Right lobe of liver (tissue), 6 donors: ENCODE measurements around the gene KRTAP20-4. TPM values are rescaled to one million over a fixed set of nuclear protein-coding genes. Genes with fewer than 3 reads are reported as not detected.

ENCODE experiments used
- ATAC-seq, 4 donors: fragments of 200-7000 bp; cut with Tn5 transposase; one replicate each; pipeline ENCODE4 v1.9.1; 2020; ENCODE audit warnings: mild to moderate bottlenecking in 4 of 4, moderate library complexity in 4 of 4
- DNase-seq, 3 donors: peaks; one replicate each; pipeline ENCODE4 v3.0.0-alpha.2; 2020
- H3K27ac ChIP-seq, 3 donors: fragments of 200-600 bp; one replicate each; pipeline ENCODE4 v1.8.0; 2022
- H3K27me3 ChIP-seq, 2 donors: fragments of 200-600 bp; one replicate each; pipeline ENCODE4 v1.8.0; 2022
- H3K36me3 ChIP-seq, 4 donors: fragments of 200-600 bp; sonication (generic) in 1 of 4; one replicate each; pipeline versions ENCODE4 v1.5.1 to v1.8.0; 2017 to 2022; ENCODE audit warnings: control low read depth in 1 of 4
- H3K4me1 ChIP-seq, 4 donors: fragments of 200-600 bp; sonication (generic) in 1 of 4; one replicate each; pipeline versions ENCODE4 v1.5.1 to v1.8.0; 2017 to 2022; ENCODE audit warnings: control low read depth in 1 of 4
- H3K4me3 ChIP-seq, 3 donors: fragments of 200-600 bp; one replicate each; pipeline ENCODE4 v1.8.0; 2022
- H3K9me3 ChIP-seq, 4 donors: fragments of 200-600 bp; sonication (generic) in 1 of 4; one replicate each; pipeline versions ENCODE4 v1.5.1 to v1.8.0; 2017 to 2022; ENCODE audit warnings: control low read depth in 1 of 4
- CTCF ChIP-seq, 4 donors: fragments of 200-600 bp in 3 of 4; fragments of 450-650 bp in 1 of 4; IDR thresholded peaks; one replicate each; pipeline versions ENCODE4 v1.5.1 to v1.8.0; 2016 to 2022; ENCODE audit warnings: antibody characterized with exemption in 4 of 4, mild to moderate bottlenecking in 2 of 4
- POLR2A ChIP-seq: fragments of 450-650 bp; IDR thresholded peaks from one replicate; pipeline ENCODE4 v1.6.1; 2017; ENCODE audit warnings: antibody characterized with exemption, mild to moderate bottlenecking
- WGBS: methylation state at CpG from one replicate; pipeline ENCODE4 v1.1.6; 2018; ENCODE audit warnings: low coverage, low lambda C conversion rate; ENCODE audit not compliant: insufficient coverage; ENCODE audit errors: missing lambda C conversion rate; 5-methylcytosine and 5-hydroxymethylcytosine counted together
- intact Hi-C, 2 donors: fragments of 100-400 bp; cut with DNase I; formaldehyde crosslinking; loops; one replicate each; pipeline versions ENCODE4 v1.11.2 to v1.14.1; 2022
- total RNA-seq, 6 experiments: library from RNA; depleted of rRNA in 2 of 6; stranded (reverse); fragments of >200 nt in 2 of 6; fragmentation: NEBNext Ultra II Directional in 3 of 6; extraction: Animal tissue kit (Norgen Biotek cat#: 25700) in 3 of 6; gene quantifications; one replicate each; pipeline versions ENCODE4 v1.1.0 to v1.2.4, GENCODE V29; 2016 to 2023
- donor health status: DM: no; HTN: yes; CAD: no.
- donor health status: DM: no; HTN: no; CAD: no.
- donor health status: DM: no; HTN: no; CAD: no.
- donor health status: DM: no; HTN: yes; CAD: no.
- donor health status: DM: no; HTN: yes; CAD: no.

KRTAP20-4 gene
- total RNA-seq, 6 experiments from 2014 or later = not detected

GRCh38 chr21:30612132-30612531 lies 8.3 kb upstream of the KRTAP20-4 start:
- intact Hi-C loops = no loop called here
- Histone ChIP-seq H3K9me3 (no peaks in the 10 kb centered on the region), H3K27me3 (no peaks in the 10 kb centered on the region), H3K36me3 (no peaks in the 10 kb centered on the region), H3K4me1 (no peaks in the 10 kb centered on the region), H3K4me3 (no peak overlapping the region), H3K27ac (no peak overlapping the region)
- TF ChIP-seq CTCF (IDR thresholded peaks at IDR 0.05) (no peak), POLR2A (no peak)
- 42% methylated on average over 2 of the region's 2 CpGs for WGBS
- ATAC-seq = no peak
- no peak for DNase-seq

- Histone ChIP-seq H3K4me3 (no peak within 1 kb of the TSS), H3K9me3 (no peaks in the 10 kb centered on the region), H3K4me1 (no peaks in the 10 kb centered on the region), H3K36me3 (no peaks in the 10 kb centered on the region), H3K27me3 (no peaks in the 10 kb centered on the region), H3K27ac (no peak within 1 kb of the TSS)
- 23% methylated on average over 1 of the region's 2 CpGs for WGBS
- ATAC-seq (no peak), DNase-seq (no peak)
- TF ChIP-seq CTCF (IDR thresholded peaks at IDR 0.05) (no peak), POLR2A (no peak)
- intact Hi-C loops = no loop called here
Measured at GRCh38 chr21:30613836-30614235, 6.6 kb upstream of the KRTAP20-4 start, which contains the start of gene KRTAP6-1. TSS of gene KRTAP6-1 (minus strand) at chr21:30613930. CDS start at chr21:30613904, 26 bp downstream.

GRCh38 chr21:30615199-30615598 lies 5.2 kb upstream of the KRTAP20-4 start:
- Histone ChIP-seq H3K4me1 (no peaks in the 10 kb centered on the region), H3K27me3 (no peaks in the 10 kb centered on the region), H3K36me3 (no peaks in the 10 kb centered on the region), H3K4me3 (no peak overlapping the region), H3K9me3 (no peaks in the 10 kb centered on the region), H3K27ac (no peak overlapping the region)
- intact Hi-C loops = no loop called here
- TF ChIP-seq CTCF (IDR thresholded peaks at IDR 0.05) (no peak), POLR2A (no peak)
- no peak for DNase-seq
- ATAC-seq = no peak

- DNase-seq (no peak), ATAC-seq (no peak)
- H3K4me1 ChIP-seq = no peaks in the 10 kb centered on the region
- intact Hi-C loops = no loop called here
- no peaks in the 10 kb centered on the region for H3K36me3 ChIP-seq
- H3K4me3 ChIP-seq = no peak within 1 kb of the TSS
- H3K9me3 ChIP-seq = no peaks in the 10 kb centered on the region
- no peak within 1 kb of the TSS for H3K27ac ChIP-seq
- WGBS = 80% methylated on average over 2 of the region's 2 CpGs
- no peak for TF ChIP-seq POLR2A
- TF ChIP-seq CTCF (IDR thresholded peaks at IDR 0.05) = no peak
- H3K27me3 ChIP-seq = no peaks in the 10 kb centered on the region
Measured at GRCh38 chr21:30616125-30616524, 4.3 kb upstream of the KRTAP20-4 start, which contains the start of gene KRTAP20-1. TSS of gene KRTAP20-1 (plus strand) at chr21:30616425. CDS start at chr21:30616455, 30 bp downstream.

- Histone ChIP-seq H3K4me3 (no peak overlapping the region), H3K27ac (no peak overlapping the region), H3K36me3 (no peaks in the 10 kb centered on the region), H3K4me1 (no peaks in the 10 kb centered on the region), H3K9me3 (no peaks in the 10 kb centered on the region), H3K27me3 (no peaks in the 10 kb centered on the region)
- intact Hi-C loops = no loop called here
- TF ChIP-seq POLR2A (no peak), CTCF (IDR thresholded peaks at IDR 0.05) (no peak)
- no peak for ATAC-seq
- DNase-seq = no peak
Measured at GRCh38 chr21:30620080-30620479, 347 bp upstream of the KRTAP20-4 start.
